ENCODE data around the gene FN1. TPM values are rescaled to one million over a fixed set of nuclear protein-coding genes. Genes with fewer than 3 reads are reported as not detected.
A peak's percentile ranks its signal among the peaks of the same experiment; 100 is the strongest.

Gene FN1
- total RNA-seq, 1 experiment from 2014 or later = 102 TPM

DNA sequence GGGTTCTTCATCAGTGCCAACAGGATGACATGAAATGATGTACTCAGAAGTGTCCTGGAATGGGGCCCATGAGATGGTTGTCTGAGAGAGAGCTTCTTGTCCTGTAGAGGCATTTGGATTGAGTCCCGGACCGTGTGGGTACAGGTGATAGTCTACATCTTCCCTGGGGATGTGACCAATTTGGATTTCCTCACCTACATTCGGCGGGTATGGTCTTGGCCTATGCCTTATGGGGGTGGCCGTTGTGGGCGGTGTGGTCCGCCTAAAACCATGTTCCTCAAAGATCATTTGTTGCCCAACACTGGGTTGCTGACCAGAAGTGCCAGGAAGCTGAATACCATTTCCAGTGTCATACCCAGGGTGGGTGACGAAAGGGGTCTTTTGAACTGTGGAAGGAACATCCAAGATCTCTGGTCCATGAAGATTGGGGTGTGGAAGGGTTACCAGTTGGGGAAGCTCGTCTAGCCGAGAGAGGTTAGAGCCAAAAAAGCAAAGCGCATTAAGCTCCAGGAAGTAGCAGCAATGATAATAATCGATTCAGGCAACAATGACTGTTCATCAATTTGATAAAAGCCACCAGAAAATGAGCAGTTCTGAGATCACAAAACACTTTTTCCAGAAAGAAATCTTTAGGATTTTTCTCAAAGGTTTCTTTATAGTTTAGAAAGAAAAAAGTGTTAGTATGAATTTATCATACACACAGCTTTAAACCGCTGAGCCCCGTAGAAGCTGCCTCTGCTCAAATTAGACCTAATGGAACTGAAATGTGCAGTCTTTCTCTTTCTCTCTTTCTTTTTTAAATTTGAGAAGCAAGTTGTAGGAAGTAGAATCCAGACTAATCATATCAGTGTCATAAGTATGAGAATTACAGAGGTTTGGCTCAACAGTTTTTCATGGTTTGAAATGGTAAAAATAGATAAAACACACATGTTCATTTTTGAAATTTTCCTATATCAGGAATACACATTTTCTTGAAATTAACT is 63.7 kb downstream of the FN1 start:
- ATAC-seq (no peak), DNase-seq (ENCODE audit: low spot score) (no peak)
- peaks cover 68% of the 10 kb centered on the region for H3K36me3 Mint-ChIP-seq
- no peaks in the 10 kb centered on the region for H3K27me3 Mint-ChIP-seq (ENCODE audit: low read depth)
- POLR2A ChIA-PET = no interaction called here
- TF ChIP-seq, protein P1, sequence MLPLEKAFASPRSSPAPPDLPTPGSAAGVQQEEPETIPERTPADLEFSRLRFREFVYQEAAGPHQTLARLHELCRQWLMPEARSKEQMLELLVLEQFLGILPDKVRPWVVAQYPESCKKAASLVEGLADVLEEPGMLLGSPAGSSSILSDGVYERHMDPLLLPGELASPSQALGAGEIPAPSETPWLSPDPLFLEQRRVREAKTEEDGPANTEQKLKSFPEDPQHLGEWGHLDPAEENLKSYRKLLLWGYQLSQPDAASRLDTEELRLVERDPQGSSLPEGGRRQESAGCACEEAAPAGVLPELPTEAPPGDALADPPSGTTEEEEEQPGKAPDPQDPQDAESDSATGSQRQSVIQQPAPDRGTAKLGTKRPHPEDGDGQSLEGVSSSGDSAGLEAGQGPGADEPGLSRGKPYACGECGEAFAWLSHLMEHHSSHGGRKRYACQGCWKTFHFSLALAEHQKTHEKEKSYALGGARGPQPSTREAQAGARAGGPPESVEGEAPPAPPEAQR (CRISPR knock-in tag; IDR thresholded peaks at IDR 0.05) = no peak
- TF ChIP-seq TP53 (CRISPR knock-in tag; IDR thresholded peaks at IDR 0.05) (no peak), ZBTB21 (CRISPR knock-in tag; IDR thresholded peaks at IDR 0.05; ENCODE audit: borderline replicate concordance) (no peak), KAT7 (CRISPR knock-in tag; IDR thresholded peaks at IDR 0.05; ENCODE audit: borderline replicate concordance) (no peak), ATF1 (CRISPR knock-in tag; IDR thresholded peaks at IDR 0.05) (no peak)
- TF ChIP-seq, protein P2, sequence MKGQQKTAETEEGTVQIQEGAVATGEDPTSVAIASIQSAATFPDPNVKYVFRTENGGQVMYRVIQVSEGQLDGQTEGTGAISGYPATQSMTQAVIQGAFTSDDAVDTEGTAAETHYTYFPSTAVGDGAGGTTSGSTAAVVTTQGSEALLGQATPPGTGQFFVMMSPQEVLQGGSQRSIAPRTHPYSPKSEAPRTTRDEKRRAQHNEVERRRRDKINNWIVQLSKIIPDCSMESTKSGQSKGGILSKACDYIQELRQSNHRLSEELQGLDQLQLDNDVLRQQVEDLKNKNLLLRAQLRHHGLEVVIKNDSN (CRISPR knock-in tag; IDR thresholded peaks at IDR 0.05) = no peak
- TF ChIP-seq, protein P3, sequence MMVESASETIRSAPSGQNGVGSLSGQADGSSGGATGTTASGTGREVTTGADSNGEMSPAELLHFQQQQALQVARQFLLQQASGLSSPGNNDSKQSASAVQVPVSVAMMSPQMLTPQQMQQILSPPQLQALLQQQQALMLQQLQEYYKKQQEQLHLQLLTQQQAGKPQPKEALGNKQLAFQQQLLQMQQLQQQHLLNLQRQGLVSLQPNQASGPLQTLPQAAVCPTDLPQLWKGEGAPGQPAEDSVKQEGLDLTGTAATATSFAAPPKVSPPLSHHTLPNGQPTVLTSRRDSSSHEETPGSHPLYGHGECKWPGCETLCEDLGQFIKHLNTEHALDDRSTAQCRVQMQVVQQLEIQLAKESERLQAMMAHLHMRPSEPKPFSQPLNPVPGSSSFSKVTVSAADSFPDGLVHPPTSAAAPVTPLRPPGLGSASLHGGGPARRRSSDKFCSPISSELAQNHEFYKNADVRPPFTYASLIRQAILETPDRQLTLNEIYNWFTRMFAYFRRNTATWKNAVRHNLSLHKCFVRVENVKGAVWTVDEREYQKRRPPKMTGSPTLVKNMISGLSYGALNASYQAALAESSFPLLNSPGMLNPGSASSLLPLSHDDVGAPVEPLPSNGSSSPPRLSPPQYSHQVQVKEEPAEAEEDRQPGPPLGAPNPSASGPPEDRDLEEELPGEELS (CRISPR knock-in tag; IDR thresholded peaks at IDR 0.05) = no peak
- no peak overlapping the region for H3K27ac Mint-ChIP-seq
- H3K4me3 Mint-ChIP-seq = no peak overlapping the region
- CTCF ChIA-PET = interaction anchor here (1.7 kb wide), 1 partner anchor 559 kb away, joined by 4 read pairs; no protein-coding TSS in a partner anchor
- H3K4me1 Mint-ChIP-seq = no peaks in the 10 kb centered on the region
- H3K9me3 Mint-ChIP-seq = no peaks in the 10 kb centered on the region

DNA sequence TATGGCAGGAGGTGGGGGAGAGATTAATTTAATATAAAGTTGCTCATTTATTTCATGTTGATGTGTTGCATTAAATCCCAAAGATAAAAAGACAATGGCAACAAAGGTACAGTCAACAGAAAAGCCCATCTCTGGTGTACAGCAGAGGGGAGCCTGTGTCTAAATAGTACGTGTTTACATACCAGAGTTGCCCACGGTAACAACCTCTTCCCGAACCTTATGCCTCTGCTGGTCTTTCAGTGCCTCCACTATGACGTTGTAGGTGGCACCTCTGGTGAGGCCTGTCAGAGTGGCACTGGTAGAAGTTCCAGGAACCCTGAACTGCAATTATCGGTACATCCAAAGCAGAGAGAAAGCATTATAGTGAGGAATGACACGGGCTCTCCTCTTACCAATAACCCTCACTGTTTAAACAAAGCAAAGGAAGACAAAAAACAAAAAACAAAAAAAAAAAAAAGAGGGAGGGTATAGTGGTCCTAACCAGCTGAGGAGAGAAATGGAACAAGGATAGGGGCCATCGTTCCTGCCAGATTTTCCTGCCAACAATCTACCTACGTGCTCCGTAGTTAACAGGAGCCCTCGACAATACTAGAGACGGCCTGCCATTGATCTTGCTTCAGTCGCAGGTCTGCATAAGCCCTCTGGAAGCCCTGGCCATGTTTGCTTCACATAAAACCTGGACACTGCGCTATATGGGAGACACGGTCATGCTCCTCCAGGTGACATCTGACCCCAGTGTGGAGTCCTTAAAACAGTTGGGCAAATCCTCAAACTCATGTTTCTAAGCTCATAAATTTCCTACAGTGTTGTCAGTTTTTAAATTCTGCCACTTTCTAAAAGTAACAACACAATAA is 65.5 kb downstream of the FN1 start:
- CTCF ChIA-PET = no interaction called here
- TF ChIP-seq RORB (CRISPR knock-in tag; IDR thresholded peaks at IDR 0.05) (0 out of 2 replicates have a peak, but pooled peaks have one; percentile 29), GABPB1 (CRISPR knock-in tag; IDR thresholded peaks at IDR 0.05) (no peak)
- no peak overlapping the region for H3K4me3 Mint-ChIP-seq
- ATAC-seq (no peak), DNase-seq (ENCODE audit: low spot score) (no peak)
- H3K36me3 Mint-ChIP-seq = peaks cover 61% of the 10 kb centered on the region
- no peaks in the 10 kb centered on the region for H3K9me3 Mint-ChIP-seq
- no peaks in the 10 kb centered on the region for H3K27me3 Mint-ChIP-seq (ENCODE audit: low read depth)
- POLR2A ChIA-PET = no interaction called here
- H3K4me1 Mint-ChIP-seq = no peaks in the 10 kb centered on the region
- H3K27ac Mint-ChIP-seq = peak overlapping the region; percentile 14; the same call in 1 of the 2 replicates

DNA sequence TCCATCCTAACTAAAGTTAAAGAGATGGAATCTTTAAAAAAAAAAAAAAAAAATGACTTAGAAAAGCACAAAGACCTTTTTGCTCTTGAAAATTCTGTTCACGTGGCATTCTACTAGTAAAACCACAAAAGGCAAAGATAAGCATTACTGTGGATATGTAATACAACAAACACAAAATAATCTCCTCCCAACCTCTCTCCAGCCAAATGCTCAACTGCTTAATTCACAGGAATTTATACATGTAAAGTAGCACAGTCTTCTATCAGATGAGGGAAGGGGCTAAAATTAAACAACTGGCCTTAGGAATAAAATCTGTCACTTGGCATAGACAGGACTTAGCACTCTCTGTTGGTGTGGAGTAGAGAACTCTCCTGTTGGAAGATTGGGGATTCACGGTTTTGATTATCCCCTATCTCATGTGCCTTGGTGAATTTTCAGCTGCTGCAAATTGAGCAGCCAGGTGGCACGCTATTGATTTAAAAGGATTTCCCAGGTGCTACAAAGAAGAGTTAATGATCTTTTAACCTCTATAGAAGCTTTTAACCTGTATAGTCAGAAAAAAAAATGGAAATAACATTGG is 66.6 kb downstream of the FN1 start:
- DNase-seq (ENCODE audit: low spot score) (no peak), ATAC-seq (no peak)
- no peaks in the 10 kb centered on the region for H3K4me1 Mint-ChIP-seq
- no peak overlapping the region for H3K4me3 Mint-ChIP-seq
- peaks cover 61% of the 10 kb centered on the region for H3K36me3 Mint-ChIP-seq
- CTCF ChIA-PET = no interaction called here
- H3K9me3 Mint-ChIP-seq = no peaks in the 10 kb centered on the region
- TF ChIP-seq KAT7 (CRISPR knock-in tag; IDR thresholded peaks at IDR 0.05; ENCODE audit: borderline replicate concordance) = no peak
- TF ChIP-seq, protein P4, sequence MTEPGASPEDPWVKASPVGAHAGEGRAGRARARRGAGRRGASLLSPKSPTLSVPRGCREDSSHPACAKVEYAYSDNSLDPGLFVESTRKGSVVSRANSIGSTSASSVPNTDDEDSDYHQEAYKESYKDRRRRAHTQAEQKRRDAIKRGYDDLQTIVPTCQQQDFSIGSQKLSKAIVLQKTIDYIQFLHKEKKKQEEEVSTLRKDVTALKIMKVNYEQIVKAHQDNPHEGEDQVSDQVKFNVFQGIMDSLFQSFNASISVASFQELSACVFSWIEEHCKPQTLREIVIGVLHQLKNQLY (CRISPR knock-in tag; IDR thresholded peaks at IDR 0.05) = no peak
- H3K27ac Mint-ChIP-seq = no peak overlapping the region
- H3K27me3 Mint-ChIP-seq (ENCODE audit: low read depth) = no peaks in the 10 kb centered on the region
- POLR2A ChIA-PET = no interaction called here

DNA sequence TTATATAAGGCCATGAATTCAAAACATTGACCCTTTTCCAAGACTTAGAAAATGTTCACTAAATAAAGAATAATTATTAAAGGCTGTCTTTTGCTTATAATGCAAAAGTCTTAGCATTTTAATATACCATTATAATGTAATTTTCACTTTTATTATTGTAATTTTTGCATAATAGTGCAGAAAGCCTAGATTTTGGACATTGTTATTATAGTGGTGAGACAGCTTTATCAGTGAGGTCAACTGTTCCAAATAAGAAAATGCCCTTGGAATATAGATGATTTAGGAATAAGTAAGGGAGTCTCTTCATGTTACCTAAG is 67.4 kb downstream of the FN1 start:
- no peaks in the 10 kb centered on the region for H3K27me3 Mint-ChIP-seq (ENCODE audit: low read depth)
- ChIA-PET CTCF (no interaction called here), POLR2A (no interaction called here)
- H3K4me3 Mint-ChIP-seq = no peak overlapping the region
- ATAC-seq (no peak), DNase-seq (ENCODE audit: low spot score) (no peak)
- H3K27ac Mint-ChIP-seq = no peak overlapping the region
- H3K4me1 Mint-ChIP-seq = no peaks in the 10 kb centered on the region
- H3K36me3 Mint-ChIP-seq = peaks cover 62% of the 10 kb centered on the region
- H3K9me3 Mint-ChIP-seq = no peaks in the 10 kb centered on the region
- no peak for TF ChIP-seq OVOL2 (CRISPR knock-in tag; IDR thresholded peaks at IDR 0.05; ENCODE audit: borderline replicate concordance)
- TF ChIP-seq SP1 (CRISPR knock-in tag; conservative IDR thresholded peaks at IDR 0.05) = no peak
- TF ChIP-seq, protein P5, sequence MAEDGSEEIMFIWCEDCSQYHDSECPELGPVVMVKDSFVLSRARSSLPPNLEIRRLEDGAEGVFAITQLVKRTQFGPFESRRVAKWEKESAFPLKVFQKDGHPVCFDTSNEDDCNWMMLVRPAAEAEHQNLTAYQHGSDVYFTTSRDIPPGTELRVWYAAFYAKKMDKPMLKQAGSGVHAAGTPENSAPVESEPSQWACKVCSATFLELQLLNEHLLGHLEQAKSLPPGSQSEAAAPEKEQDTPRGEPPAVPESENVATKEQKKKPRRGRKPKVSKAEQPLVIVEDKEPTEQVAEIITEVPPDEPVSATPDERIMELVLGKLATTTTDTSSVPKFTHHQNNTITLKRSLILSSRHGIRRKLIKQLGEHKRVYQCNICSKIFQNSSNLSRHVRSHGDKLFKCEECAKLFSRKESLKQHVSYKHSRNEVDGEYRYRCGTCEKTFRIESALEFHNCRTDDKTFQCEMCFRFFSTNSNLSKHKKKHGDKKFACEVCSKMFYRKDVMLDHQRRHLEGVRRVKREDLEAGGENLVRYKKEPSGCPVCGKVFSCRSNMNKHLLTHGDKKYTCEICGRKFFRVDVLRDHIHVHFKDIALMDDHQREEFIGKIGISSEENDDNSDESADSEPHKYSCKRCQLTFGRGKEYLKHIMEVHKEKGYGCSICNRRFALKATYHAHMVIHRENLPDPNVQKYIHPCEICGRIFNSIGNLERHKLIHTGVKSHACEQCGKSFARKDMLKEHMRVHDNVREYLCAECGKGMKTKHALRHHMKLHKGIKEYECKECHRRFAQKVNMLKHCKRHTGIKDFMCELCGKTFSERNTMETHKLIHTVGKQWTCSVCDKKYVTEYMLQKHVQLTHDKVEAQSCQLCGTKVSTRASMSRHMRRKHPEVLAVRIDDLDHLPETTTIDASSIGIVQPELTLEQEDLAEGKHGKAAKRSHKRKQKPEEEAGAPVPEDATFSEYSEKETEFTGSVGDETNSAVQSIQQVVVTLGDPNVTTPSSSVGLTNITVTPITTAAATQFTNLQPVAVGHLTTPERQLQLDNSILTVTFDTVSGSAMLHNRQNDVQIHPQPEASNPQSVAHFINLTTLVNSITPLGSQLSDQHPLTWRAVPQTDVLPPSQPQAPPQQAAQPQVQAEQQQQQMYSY (CRISPR knock-in tag; IDR thresholded peaks at IDR 0.05) = no peak
- TF ChIP-seq, protein P6, sequence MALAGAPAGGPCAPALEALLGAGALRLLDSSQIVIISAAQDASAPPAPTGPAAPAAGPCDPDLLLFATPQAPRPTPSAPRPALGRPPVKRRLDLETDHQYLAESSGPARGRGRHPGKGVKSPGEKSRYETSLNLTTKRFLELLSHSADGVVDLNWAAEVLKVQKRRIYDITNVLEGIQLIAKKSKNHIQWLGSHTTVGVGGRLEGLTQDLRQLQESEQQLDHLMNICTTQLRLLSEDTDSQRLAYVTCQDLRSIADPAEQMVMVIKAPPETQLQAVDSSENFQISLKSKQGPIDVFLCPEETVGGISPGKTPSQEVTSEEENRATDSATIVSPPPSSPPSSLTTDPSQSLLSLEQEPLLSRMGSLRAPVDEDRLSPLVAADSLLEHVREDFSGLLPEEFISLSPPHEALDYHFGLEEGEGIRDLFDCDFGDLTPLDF (CRISPR knock-in tag; IDR thresholded peaks at IDR 0.05) = no peak
- no peak for TF ChIP-seq TEAD4 (CRISPR knock-in tag; IDR thresholded peaks at IDR 0.05)
- no peak for TF ChIP-seq ZNF396 (CRISPR knock-in tag; IDR thresholded peaks at IDR 0.05; ENCODE audit: borderline replicate concordance)

Data from WTC11 (cell line).